ENCODE measurements around the gene ST3GAL6. TPM values are rescaled to one million over a fixed set of nuclear protein-coding genes. Genes with fewer than 3 reads are reported as not detected.

Gene ST3GAL6
- total RNA-seq, 1 donor from 2014 or later: 5.9 TPM

DNA sequence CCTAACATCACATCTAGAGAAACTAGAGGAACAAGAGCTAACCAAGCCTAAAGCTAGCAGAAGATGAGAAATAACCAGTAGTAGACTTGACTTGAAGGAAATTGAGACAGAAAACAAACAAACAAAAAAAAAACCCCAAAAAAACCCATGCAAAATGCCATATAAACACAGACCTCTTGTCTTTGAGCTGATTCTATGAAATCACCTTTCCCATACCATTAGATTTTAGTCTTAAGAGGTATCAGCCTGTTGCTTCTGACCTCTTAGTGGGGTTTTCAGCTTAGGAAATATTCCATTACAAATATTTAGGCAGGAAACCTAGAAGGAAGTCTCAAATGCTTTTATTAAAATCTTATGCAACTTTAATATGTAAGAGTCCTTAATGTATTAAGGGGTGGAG is 23.9 kb upstream of the ST3GAL6 start:
- no peak for DNase-seq (ENCODE audit: low spot score)

DNA sequence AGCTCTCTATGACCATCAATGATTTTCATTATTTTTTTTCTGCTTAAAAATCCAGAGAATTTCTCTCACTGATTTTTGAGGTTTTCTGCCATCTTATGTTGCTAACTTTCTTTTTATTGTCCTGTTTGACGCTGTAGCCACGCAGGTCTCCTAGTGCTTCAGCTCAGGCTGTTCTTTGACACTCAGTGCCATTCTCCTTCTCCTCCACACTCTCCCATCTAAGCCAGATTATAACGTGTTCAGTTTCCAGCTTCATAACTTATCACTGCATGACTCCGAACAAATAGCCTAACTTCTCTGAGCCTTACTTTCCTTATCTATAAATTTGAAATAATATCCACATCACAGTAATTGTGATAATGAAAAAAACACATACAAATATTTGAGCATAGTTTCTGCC is 22.8 kb upstream of the ST3GAL6 start:
- DNase-seq (ENCODE audit: low spot score): no peak

- DNase-seq (ENCODE audit: low spot score): no peak
Observed at GRCh38 chr3:98741121-98741716, 21.9 kb upstream of the ST3GAL6 start.

GRCh38 chr3:98743071-98743470 is 20.1 kb upstream of the ST3GAL6 start:
- DNase-seq (ENCODE audit: low spot score): no peak

DNA sequence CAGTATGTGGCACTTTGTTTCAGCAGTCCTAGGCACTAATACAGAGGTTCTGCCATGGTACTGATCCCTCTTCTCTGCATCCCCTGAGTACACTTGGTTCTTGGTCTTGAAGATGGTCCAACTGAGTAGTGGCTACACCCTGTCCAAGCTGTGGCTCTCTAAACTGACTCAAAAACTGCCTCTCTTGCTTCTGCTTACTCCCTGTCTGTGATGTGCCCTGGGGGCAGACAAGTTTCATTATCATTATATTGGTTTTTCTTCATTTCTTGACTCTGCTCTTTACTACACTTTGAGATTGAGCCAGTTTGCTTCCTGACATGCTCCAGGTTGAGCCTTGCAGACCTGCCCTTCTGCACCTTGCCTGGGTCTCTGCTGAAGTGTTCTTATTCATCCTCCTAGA is 18.9 kb upstream of the ST3GAL6 start:
- DNase-seq (ENCODE audit: low spot score): no peak

DNA sequence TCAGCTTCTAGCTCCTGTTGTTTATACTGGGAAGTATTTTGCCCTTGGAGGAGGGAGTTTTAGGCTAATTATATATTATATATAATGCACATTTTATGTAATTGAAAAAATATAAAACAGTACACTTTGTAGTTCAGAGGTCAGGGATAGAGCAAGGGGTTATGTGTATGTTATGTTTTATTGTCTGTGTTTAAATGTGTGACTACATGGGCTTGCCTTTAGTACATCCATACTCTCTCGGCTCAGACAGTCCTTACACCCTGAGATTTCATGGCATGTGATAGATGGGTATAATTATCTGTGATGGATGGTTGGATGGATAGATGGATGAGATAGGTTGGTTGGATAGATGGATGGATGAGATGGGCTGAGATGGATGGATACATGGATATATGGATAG is 17.4 kb upstream of the ST3GAL6 start:
- DNase-seq (ENCODE audit: low spot score): no peak

DNA sequence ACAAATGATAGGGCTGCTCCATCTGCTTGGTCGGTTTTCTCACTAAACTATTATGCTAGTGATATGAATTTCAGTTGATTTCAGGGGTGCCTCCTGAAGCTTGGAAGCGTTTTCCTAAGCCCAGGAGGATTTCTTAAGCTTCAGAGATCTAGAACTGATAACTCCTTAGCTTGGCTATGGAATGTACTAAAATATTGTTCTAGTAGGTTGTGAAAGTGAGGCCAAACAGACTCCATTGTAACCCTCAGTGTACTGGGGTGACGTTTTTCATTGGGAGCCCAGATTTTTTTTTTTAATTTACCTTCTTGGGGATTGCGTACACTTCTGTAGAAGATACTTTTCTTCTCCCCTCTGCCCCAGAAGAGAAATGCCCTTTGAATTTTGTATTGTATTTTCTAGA is 17.0 kb upstream of the ST3GAL6 start:
- DNase-seq (ENCODE audit: low spot score): no peak

DNA sequence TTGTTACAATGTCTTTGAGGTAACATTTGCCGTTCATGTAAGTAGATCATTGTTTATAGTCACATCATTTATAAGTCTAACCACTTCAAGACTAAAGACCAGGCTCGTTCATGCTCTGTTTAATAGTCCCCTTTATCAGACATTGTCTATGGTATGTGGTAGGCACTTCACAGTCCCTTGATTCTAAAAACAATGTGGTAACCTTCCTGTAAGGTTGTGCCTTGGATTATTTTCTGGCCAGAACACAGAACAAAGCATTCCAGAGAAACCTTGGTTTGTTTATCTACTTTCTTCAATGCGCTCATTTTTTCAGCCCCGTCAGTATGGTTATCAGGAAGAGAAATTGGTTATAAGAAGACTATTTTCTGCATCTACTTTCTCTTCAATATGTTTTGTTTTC is 16.3 kb upstream of the ST3GAL6 start:
- DNase-seq (ENCODE audit: low spot score): no peak

- DNase-seq (ENCODE audit: low spot score): no peak
Observed at GRCh38 chr3:98750276-98750919, 12.7 kb upstream of the ST3GAL6 start.

DNA sequence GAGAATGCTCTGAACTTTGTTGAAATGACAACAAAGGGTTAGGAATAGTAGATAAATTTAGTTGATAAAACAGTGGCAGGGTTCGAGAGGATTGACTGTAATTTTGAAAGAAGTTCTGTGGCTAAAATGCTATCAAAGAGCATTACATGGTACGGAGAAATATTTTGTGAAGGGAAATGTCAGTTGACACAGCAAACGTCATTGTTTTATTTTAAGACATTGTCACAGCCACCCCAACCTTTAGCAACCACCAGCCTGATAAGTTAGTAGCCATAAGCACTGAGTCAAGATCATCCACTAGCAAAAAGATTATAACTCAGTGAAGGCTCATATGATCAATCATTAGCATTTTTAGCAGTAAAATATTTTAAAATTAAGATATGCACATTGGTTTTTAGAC is 8.7 kb upstream of the ST3GAL6 start:
- no peak for DNase-seq (ENCODE audit: low spot score)

GRCh38 chr3:98755601-98756000 is 7.5 kb upstream of the ST3GAL6 start:
- DNase-seq (ENCODE audit: low spot score): no peak

GRCh38 chr3:98759629-98760028 is 3.5 kb upstream of the ST3GAL6 start:
- DNase-seq (ENCODE audit: low spot score): no peak

DNA sequence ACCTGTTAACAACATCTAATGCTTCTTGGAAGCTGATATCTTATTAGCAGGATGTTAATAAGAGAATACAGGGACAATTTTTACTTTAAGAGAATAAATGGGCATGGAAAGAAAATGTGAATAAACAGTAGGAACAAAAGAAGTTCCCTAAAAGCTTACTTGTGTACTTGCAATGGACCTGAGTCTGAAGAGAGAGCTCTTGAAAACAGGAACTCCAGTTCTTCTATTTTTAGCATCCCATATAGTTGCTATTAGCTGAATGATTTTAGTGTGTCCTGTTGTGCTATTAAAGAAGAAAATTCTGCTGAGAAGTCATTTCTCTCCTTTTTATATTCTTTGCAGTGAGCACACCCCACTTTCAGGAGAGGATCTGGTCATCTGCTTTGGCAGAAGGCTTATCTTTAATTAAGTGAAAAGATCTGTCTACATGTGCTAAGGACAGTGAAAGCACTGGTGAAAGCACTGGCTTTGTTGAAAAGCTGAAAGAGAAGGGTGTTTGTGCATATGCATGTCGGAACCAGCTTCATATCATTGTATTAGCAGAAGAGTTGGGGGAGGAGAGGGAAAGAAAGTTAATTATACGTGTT is 1.4 kb upstream of the ST3GAL6 start:
- no peak for DNase-seq (ENCODE audit: low spot score)

- no peak for DNase-seq (ENCODE audit: low spot score)
Observed at GRCh38 chr3:98763819-98764418, 779 bp downstream of the ST3GAL6 start.

GRCh38 chr3:98764472-98764884 is 1.3 kb downstream of the ST3GAL6 start:
- DNase-seq (ENCODE audit: low spot score): no peak

DNA sequence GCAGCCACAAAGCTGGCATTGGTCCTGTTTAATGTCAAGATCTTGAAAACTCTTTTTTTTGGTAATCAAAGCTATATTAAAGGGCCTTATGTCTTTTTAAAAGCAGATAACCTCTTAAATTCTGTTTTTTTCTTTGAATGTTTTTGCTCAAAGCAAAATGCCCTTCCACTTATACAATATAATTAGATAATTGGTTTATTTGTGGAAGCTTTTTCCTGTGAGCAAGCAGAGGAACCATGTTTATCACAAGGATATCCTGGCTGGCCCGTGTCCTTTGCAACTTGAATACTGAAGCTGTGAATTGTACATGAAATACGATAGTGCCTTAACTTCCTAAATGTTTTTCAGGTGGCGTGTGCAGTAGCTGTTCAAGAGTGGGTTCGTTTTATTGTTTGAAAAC is 2.6 kb downstream of the ST3GAL6 start:
- no peak for DNase-seq (ENCODE audit: low spot score)

GRCh38 chr3:98766924-98767323 is 3.8 kb downstream of the ST3GAL6 start:
- no peak for DNase-seq (ENCODE audit: low spot score)

DNA sequence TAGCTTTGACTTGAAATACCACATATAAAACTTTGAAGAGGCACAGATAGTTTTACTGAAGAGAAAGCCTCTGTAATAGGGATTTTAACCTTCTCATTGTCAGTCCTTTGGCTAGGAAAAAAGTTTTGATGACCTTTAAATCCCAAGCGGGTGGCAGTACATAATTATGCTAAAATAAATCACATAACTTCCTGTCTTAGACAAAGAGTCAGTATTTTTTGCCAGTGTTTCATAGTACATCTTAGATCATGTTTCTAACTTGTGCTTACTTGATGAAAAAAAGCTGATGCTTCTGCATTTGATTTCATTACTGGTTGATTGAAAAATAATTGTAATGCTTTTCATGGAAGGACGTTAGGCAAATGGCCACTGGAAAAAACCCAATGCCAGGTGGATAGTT is 5.8 kb downstream of the ST3GAL6 start:
- no peak for DNase-seq (ENCODE audit: low spot score)

DNA sequence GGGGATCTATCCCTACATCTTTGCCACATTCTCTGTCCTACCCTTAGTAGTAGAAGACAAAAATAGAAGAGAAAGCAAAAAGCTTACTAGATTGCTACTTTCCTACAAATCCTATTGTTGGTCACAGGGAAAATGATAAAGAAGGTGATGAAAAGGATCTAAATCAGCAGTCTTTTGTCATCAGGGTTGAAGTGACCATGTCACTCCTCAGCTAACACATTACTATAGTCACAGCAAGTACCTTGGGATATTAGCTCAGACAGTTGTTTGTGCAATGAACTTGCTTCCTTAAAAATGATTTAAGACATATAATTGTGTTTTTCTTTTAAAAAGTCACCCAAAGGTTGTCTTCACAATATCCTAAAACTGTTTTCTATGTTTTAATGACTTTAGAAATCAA is 6.3 kb downstream of the ST3GAL6 start:
- no peak for DNase-seq (ENCODE audit: low spot score)

- DNase-seq (ENCODE audit: low spot score): no peak
Observed at GRCh38 chr3:98770261-98771039, 7.3 kb downstream of the ST3GAL6 start.

- no peak for DNase-seq (ENCODE audit: low spot score)
Observed at GRCh38 chr3:98772022-98772421, 8.9 kb downstream of the ST3GAL6 start.

GRCh38 chr3:98775459-98776139 is 12.5 kb downstream of the ST3GAL6 start:
- no peak for DNase-seq (ENCODE audit: low spot score)

Measured in mucosa of gallbladder (tissue), 1 donor.